ENCODE data around the gene ITPR3. TPM values are rescaled to one million over a fixed set of nuclear protein-coding genes. Genes with fewer than 3 reads are reported as not detected.

The ITPR3 gene
- total RNA-seq, 1 donor from 2014 or later: 17.7 TPM

- H4K20me1 ChIP-seq (ENCODE audit: insufficient read depth, low read length): peaks cover 28% of the 10 kb centered on the region
- Mint-ChIP-seq H3K27ac (ENCODE audit: unreplicated experiment) (peak within 1 kb of the TSS; percentile 58), H3K36me3 (ENCODE audit: low read depth, unreplicated experiment) (peaks cover 7% of the 10 kb centered on the region), H3K4me3 (ENCODE audit: unreplicated experiment) (peak within 1 kb of the TSS; percentile 93), H3K27me3 (ENCODE audit: low read depth, unreplicated experiment) (no peaks in the 10 kb centered on the region), H3K4me1 (ENCODE audit: low read depth, unreplicated experiment) (peaks cover 11% of the 10 kb centered on the region), H3K9me3 (ENCODE audit: unreplicated experiment) (no peaks in the 10 kb centered on the region)
- DNase-seq (ENCODE audit: low read depth) (peak; percentile 84), FAIRE-seq (no peak)
- peak within 1 kb of the TSS; percentile 82 for H2AFZ ChIP-seq (ENCODE audit: low read depth, low read length)
- H3K4me3 ChIP-seq (ENCODE audit: insufficient read depth, low read depth, low read length): peak within 1 kb of the TSS; percentile 91
- peak within 1 kb of the TSS; percentile 75 for H3K27ac ChIP-seq (ENCODE audit: low read depth, low read length)
- TF ChIP-seq, protein P1, sequence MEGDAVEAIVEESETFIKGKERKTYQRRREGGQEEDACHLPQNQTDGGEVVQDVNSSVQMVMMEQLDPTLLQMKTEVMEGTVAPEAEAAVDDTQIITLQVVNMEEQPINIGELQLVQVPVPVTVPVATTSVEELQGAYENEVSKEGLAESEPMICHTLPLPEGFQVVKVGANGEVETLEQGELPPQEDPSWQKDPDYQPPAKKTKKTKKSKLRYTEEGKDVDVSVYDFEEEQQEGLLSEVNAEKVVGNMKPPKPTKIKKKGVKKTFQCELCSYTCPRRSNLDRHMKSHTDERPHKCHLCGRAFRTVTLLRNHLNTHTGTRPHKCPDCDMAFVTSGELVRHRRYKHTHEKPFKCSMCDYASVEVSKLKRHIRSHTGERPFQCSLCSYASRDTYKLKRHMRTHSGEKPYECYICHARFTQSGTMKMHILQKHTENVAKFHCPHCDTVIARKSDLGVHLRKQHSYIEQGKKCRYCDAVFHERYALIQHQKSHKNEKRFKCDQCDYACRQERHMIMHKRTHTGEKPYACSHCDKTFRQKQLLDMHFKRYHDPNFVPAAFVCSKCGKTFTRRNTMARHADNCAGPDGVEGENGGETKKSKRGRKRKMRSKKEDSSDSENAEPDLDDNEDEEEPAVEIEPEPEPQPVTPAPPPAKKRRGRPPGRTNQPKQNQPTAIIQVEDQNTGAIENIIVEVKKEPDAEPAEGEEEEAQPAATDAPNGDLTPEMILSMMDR (IDR thresholded peaks at IDR 0.05; ENCODE audit: insufficient read depth, low read depth, low read length): peak; percentile 9
- no peak for TF ChIP-seq EZH2 (IDR thresholded peaks at IDR 0.05; ENCODE audit: insufficient read depth, low read length)
- H3K9ac ChIP-seq (ENCODE audit: low read length): peak within 1 kb of the TSS; percentile 97
- H3K79me2 ChIP-seq (ENCODE audit: insufficient read depth, low read length): peaks cover 36% of the 10 kb centered on the region
- H3K36me3 ChIP-seq (ENCODE audit: insufficient read depth, low read length): peaks cover 11% of the 10 kb centered on the region
- peaks cover 9% of the 10 kb centered on the region for H3K4me1 ChIP-seq (ENCODE audit: insufficient read depth, low read length)
- peak within 1 kb of the TSS; percentile 88 for H3K4me2 ChIP-seq (ENCODE audit: low read length)
- no peaks in the 10 kb centered on the region for H3K27me3 ChIP-seq (ENCODE audit: insufficient read depth, low read length)
- H3K9me3 ChIP-seq (ENCODE audit: insufficient read depth, low read depth, low read length): no peaks in the 10 kb centered on the region
Observed at GRCh38 chr6:33579828-33580714, 41.1 kb upstream of the ITPR3 start, which contains the start of gene BAK1. Gene BAK1 (minus strand): TSS chr6:33580276. CDS start chr6:33577604, 2,672 bp downstream.

GRCh38 chr6:33581186-33581585 lies 39.9 kb upstream of the ITPR3 start:
- H3K9ac ChIP-seq (ENCODE audit: low read length): no peak overlapping the region
- peaks cover 36% of the 10 kb centered on the region for H3K79me2 ChIP-seq (ENCODE audit: insufficient read depth, low read length)
- TF ChIP-seq, protein P1 (IDR thresholded peaks at IDR 0.05; ENCODE audit: insufficient read depth, low read depth, low read length): no peak
- no peak for TF ChIP-seq EZH2 (IDR thresholded peaks at IDR 0.05; ENCODE audit: insufficient read depth, low read length)
- DNase-seq (ENCODE audit: low read depth) (no peak), FAIRE-seq (no peak)
- H3K36me3 Mint-ChIP-seq (ENCODE audit: low read depth, unreplicated experiment): peaks cover 7% of the 10 kb centered on the region
- peaks cover 14% of the 10 kb centered on the region for H3K4me1 ChIP-seq (ENCODE audit: insufficient read depth, low read length)
- H3K4me2 ChIP-seq (ENCODE audit: low read length): no peak overlapping the region
- no peak overlapping the region for H3K27ac ChIP-seq (ENCODE audit: low read depth, low read length)
- H3K9me3 Mint-ChIP-seq (ENCODE audit: unreplicated experiment): no peaks in the 10 kb centered on the region
- H3K4me3 Mint-ChIP-seq (ENCODE audit: unreplicated experiment): no peak overlapping the region
- H2AFZ ChIP-seq (ENCODE audit: low read depth, low read length): no peak overlapping the region
- H3K27ac Mint-ChIP-seq (ENCODE audit: unreplicated experiment): no peak overlapping the region
- no peaks in the 10 kb centered on the region for H3K27me3 Mint-ChIP-seq (ENCODE audit: low read depth, unreplicated experiment)
- no peak overlapping the region for H3K4me3 ChIP-seq (ENCODE audit: insufficient read depth, low read depth, low read length)
- no peaks in the 10 kb centered on the region for H3K27me3 ChIP-seq (ENCODE audit: insufficient read depth, low read length)
- H4K20me1 ChIP-seq (ENCODE audit: insufficient read depth, low read length): peaks cover 26% of the 10 kb centered on the region
- no peaks in the 10 kb centered on the region for H3K9me3 ChIP-seq (ENCODE audit: insufficient read depth, low read depth, low read length)
- peaks cover 11% of the 10 kb centered on the region for H3K4me1 Mint-ChIP-seq (ENCODE audit: low read depth, unreplicated experiment)
- peaks cover 7% of the 10 kb centered on the region for H3K36me3 ChIP-seq (ENCODE audit: insufficient read depth, low read length)
